HG03565 (cell line): ENCODE results near the gene AGBL4.

Experiments
- ATAC-seq: cut with Tn5 transposase; IDR thresholded peaks from one replicate; pipeline ENCODE4 v1.9.1; 2021; ENCODE audit warnings: mild to moderate bottlenecking, moderate library complexity; ENCODE audit not compliant: unreplicated experiment

The AGBL4 gene

GRCh38 chr1:48953617-48954016, 1070.1 kb downstream of the AGBL4 start:
- no peak for ATAC-seq

GRCh38 chr1:48948562-48948961, 1075.2 kb downstream of the AGBL4 start:
- ATAC-seq: no peak

DNA sequence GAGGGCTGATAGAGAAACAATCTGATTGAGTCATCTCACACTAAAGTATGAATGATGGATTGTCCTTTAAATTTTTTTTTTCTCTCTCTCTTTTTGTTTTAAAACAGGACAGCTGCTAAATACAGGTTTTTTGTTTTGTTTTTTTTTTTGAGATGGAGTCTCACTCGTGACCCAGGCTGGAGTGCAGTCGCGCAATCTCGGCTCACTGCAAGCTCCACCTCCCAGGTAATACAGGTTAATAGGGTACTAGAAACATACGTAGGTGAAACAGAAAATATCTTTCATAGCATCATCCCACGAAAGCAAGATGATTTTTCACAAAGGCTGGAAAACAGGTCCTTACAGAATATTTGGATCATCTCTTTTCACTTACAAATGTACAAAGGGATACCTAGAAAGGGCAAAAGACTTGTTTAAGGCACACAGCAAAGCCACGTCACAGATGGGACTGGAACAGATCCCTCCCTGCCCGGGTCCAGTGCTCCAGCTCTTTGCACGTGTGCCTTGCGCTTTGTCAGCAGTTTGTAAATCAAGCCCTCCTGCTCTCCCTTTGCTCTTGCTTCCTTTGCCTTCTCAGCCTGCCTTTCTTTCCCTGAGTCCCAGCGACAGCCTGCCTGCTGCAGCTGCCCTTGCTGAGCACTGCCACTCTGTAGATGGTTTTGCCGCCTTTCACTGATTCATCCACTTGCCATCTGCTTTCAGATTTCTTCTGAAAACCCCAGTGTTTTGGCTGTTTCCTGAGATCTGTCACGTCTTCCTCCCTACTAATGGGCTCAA, 1075.8 kb downstream of the AGBL4 start:
- ATAC-seq: no peak

GRCh38 chr1:48946070-48946469, 1077.7 kb downstream of the AGBL4 start:
- no peak for ATAC-seq

DNA sequence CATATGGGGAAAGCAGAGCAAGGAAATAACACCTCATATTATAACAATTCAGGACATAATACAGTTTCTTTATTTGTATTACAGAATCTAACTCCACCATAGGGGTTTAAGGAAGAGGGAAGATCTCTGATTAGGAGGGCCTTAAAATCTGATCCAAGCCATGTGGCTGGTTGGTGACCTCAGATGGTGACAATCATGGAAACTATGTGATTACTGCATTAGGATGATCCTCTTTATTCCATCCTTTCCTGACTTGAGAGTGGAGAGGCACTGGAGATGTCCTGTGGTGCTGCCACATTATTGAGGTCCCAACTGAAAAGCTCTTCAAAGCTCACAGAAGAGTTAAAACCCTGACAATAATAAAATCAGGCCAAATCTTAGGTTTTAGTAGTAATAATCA, 1078.9 kb downstream of the AGBL4 start:
- ATAC-seq: no peak

DNA sequence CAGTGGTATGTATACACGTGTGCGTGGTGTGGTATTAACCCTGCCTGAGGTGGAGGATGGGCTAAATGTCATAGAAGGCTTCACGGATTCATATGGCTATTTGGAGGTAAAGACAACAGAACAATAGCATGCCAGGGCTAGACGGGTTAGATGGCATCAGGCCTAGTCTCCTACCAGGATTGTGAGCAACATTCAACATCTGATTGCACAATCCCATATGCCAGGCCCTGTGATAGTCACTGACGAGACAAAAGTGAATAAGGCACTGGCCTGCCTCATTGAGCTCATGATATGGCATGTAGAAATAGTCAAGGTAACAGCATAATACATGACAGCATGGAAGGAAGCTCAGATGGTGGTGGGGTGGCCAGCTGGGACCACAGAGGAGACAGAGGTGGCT, 1079.9 kb downstream of the AGBL4 start:
- no peak for ATAC-seq

- no peak for ATAC-seq
Measured at GRCh38 chr1:48943393-48943792, 1080.4 kb downstream of the AGBL4 start.

DNA sequence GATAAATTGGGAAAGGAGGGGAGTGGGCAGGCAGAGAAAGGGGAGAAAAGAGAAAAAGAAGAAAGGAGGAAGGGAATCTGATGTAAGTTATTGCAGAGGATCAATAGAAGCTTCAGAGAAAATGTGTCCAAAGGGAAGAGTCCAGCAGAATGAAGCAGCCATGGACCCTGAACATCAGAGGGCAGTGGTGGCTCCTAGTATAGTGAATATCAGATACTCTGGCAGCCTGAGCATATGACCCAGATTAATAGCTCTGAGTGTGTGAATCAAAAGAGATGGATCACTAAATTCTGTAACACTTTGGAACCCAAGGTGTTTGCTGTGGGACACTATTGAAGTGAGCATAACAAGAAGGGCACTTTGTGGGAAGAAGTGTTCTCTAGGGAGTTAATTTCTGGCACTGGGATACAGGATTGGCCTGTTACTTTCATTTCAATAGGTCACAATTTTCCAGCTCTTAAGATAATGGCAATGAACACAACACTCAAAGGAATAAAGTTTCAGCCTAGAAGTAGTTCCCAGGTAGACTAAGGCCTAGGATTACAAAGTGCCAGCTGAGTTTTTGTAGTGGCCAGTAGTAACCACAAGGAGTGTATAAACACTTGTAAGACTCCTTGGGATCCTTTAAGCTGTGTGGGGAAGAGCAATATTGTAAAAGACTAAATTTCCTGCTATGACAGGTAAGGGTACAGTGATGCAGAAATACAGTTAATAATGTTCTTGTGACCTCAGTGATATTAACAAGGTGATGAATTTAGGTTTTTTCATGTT, 1082.6 kb downstream of the AGBL4 start:
- ATAC-seq: no peak

DNA sequence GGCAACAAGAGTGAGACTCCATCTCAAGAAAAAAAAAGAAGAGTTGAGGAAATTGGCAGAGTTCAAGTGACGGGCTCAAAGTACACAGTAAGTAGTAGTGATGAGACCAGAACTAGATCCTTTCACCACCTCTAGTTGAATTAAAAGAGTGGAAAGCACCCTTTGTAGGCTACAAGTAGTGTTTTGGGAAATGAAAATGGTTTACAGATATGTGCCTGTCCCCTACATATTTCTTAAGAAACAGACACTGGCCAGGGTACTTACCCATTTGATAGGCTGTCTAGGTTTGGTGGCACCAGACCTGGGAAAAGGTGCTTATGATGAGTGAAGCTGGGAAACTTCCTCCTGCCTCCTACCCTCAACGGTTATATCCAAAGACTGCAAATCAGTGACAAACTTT, 1083.4 kb downstream of the AGBL4 start:
- no peak for ATAC-seq

GRCh38 chr1:48939828-48940227, 1083.9 kb downstream of the AGBL4 start:
- no peak for ATAC-seq

GRCh38 chr1:48939042-48939441, 1084.7 kb downstream of the AGBL4 start:
- ATAC-seq: no peak

DNA sequence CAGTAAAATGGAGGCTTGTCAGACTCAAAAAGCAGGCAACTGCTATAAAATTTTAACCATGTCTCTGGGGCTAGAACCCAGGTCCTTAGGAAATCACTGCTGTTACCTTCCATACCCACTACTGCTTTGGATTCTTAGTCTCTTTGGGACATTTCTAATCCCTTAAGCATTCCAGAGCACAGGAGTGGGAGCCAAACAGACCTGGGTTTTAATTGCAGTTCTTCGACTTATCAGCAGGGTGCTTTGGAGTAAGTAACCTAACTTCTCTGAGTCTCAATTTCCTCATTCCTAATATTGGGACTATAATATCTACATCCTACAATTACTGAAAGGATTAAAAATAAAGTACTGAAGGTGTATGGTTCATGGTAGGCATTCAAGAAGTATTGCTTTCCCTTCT, 1086.0 kb downstream of the AGBL4 start:
- ATAC-seq: no peak

DNA sequence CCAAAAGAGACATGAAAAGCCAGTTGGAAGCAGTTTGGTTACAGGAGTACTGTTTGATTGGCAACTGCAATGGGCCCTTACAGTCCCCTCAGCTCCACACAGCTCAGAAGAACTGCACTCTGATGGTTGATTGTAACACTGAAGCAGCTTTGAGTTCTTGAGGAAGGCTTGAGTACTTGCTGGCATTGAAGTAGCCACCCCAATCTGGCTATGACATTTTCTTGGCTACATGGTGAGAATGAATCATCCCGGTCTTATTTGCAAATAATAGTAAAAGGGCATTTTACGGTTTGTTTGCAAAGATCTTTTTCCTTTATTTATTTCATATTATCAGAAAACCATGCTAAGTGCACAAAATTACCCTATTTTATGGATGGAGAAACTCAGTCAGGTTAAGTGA, 1087.3 kb downstream of the AGBL4 start:
- no peak for ATAC-seq

DNA sequence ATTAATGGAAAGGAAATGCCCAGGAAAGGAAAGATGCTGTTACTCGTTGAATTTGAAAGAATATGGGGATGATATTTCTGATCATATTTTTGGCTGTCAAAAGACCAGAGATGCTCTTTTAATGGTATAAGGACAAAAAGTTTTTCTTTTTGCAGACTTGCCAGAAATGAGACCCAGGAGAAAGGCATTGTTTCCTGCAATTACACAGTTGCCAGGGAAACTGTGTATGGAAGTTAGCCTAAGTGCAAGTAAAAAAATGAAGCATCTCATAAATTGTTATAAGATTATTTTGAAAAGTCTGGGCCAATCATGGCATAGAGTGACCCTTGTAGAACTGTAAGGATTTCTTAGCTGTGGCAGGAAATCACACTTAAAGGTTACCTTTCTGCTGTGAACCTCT, 1091.4 kb downstream of the AGBL4 start:
- no peak for ATAC-seq

DNA sequence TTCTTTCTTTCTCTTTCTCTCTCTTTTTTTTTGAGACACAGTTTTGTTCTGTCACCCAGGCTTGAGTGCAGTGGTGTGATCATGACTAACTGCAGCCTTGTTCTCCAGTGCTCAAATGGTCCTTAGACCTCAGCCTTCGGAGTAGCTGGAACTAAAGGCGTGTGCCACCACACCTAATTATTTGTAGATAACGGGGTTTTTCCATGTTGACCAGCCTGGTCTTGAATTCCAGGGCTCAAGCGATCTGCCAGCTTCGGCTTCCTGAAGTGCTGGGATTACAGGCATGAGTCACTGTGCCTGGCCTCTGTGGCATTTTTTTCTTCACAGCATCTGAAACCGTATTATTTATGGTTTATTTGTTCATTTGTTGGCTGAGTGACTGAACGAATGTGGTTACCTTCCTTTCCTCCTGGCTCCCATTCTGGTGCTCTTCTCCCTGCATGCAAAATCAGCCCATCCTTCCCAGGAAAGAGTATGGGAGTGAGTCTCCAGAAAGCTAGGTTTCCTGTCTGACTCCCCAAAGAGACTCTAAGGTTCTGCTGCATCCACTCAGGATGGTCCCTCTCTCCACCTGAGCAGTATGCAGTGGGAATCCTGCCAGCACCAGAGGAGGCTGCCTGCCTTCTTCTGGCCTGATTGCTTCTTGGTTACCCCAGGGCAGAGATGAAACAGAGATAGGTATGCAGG, 1092.1 kb downstream of the AGBL4 start:
- ATAC-seq: no peak

- ATAC-seq: no peak
Measured at GRCh38 chr1:48930011-48930410, 1093.7 kb downstream of the AGBL4 start.

GRCh38 chr1:48924099-48924498, 1099.7 kb downstream of the AGBL4 start:
- no peak for ATAC-seq

- ATAC-seq: no peak
Measured at GRCh38 chr1:48923116-48923515, 1100.6 kb downstream of the AGBL4 start.

- no peak for ATAC-seq
Measured at GRCh38 chr1:48920851-48921250, 1102.9 kb downstream of the AGBL4 start.

DNA sequence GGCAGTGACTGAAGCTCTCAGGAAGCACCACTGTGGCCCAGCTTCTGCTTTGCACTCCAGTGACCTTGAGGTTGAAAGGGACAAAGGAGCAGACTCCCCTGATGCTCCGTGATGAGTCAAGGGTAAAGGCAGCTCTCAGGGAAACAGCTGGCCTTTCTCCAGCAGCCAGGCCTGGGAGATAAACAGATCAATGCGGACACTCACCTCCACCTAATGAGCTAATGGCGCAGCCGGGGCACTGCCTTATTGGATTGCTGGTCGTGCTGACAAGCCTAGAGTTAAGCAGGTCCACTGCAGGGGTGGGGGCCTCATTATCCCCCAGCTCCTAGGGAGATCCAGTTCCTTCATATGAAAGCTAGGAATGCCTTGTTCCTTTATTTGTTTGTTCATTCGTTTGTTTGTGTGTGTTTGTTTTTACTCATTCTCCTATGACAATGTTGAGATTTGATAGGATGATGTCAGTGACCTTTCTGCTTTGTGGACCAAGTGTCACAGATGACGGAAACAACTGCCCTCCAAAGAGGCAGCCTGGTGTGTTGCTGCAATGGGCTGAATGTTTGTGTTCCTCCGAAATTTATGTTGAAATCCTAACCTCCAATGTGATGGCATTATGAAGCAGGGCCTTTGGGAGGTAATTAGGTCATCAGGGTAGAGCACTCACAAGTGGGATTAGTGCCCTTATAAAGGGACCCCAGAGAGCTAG, 1105.7 kb downstream of the AGBL4 start:
- ATAC-seq: no peak

GRCh38 chr1:48917070-48917454, 1106.7 kb downstream of the AGBL4 start:
- ATAC-seq: no peak
